Right cardiac atrium (tissue), 5 donors: ENCODE results near the gene AVPR1A. TPM values are rescaled to one million over a fixed set of nuclear protein-coding genes. Genes with fewer than 3 reads are reported as not detected.

ENCODE experiments used
- ATAC-seq, 2 donors: fragments of 200-7000 bp; cut with Tn5 transposase; one replicate each; pipeline versions ENCODE4 v1.8.0 to v1.9.1; 2020; ENCODE audit warnings: moderate library complexity in 2 of 2, mild to moderate bottlenecking in 1 of 2
- DNase-seq, 3 donors: peaks; one replicate each; pipeline ENCODE4 v3.0.0-alpha.2; 2020
- H3K27ac ChIP-seq: one replicate; pipeline ENCODE4 v1.5.1; 2013; ENCODE audit warnings: mild to moderate bottlenecking, low read length, control low read depth, moderate library complexity
- H3K27me3 ChIP-seq: one replicate; pipeline ENCODE4 v1.6.1; 2013; ENCODE audit not compliant: control insufficient read depth, insufficient read depth
- H3K4me1 ChIP-seq: one replicate; pipeline ENCODE4 v1.6.1; 2013; ENCODE audit warnings: low read length; ENCODE audit not compliant: control insufficient read depth, insufficient read depth
- H3K4me3 ChIP-seq: one replicate; pipeline ENCODE4 v1.5.1; 2013; ENCODE audit warnings: low read length, control low read depth
- H3K9me3 ChIP-seq: one replicate; pipeline ENCODE4 v1.6.1; 2013; ENCODE audit warnings: low read length; ENCODE audit not compliant: control insufficient read depth
- WGBS: extraction: QIAGEN DNeasy Blood & Tissue Kit; methylation state at CpG from one replicate; pipeline ENCODE4 v1.1.7; 2013; 5-methylcytosine and 5-hydroxymethylcytosine counted together
- intact Hi-C, 4 donors: fragments of 100-400 bp; cut with DNase I; formaldehyde crosslinking; loops; one replicate each; pipeline versions ENCODE4 v1.11.0 to v1.14.0; 2022 to 2023
- polyA plus RNA-seq: library from polyadenylated mRNA; stranded (reverse); fragments of 200-250 nt; gene quantifications from one replicate; pipeline ENCODE4 v1.2.3, GENCODE V29; 2013
- total RNA-seq, 4 donors: library from RNA; stranded (reverse); fragmentation: NEBNext Ultra II Directional; extraction: Animal tissue kit (Norgen Biotek cat#: 25700); gene quantifications; one replicate each; pipeline ENCODE4 v1.2.1, GENCODE V29; 2021
- donor health status: healthy with polysubstance abuse.
- donor health status: DM: no; HTN: yes; CAD: no.
- donor health status: DM: no; HTN: no; CAD: no.
- donor health status: DM: no; HTN: yes; CAD: no; lungs with severe emphysema.
- donor health status: DM: yes; HTN: yes; CAD: no.

Gene AVPR1A
- total and polyA plus RNA-seq, 5 donors, result 0.23 to 1.3 (median 0.53) TPM

DNA sequence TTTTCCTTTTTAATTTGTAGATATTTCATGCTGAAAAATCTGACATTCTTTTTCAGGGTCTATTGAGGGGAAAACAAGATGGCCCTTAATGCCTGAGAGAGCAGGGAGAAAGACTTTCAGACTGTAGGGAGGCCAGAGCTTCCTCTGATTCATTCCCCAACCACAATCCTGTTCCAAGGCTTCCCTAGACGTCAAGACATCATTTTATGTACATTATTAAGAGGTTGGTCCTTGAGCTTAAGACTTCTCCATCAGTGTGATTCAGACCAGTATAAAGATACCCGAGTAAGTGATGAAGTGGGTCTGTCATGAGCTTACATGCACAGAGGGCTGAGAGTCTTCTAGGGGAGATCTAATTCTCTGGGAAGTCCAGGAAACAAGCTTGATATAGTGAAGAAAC, 57.3 kb downstream of the AVPR1A start:
- WGBS, result 59% methylated on average over 2 of the region's 2 CpGs
- no peaks in the 10 kb centered on the region for H3K27me3 ChIP-seq

GRCh38 chr12:63093084-63093483, 57.9 kb downstream of the AVPR1A start:
- no peak overlapping the region for H3K4me3 ChIP-seq
- no peak for ATAC-seq
- intact Hi-C loops, result no loop called here
- H3K27me3 ChIP-seq, result no peaks in the 10 kb centered on the region
- no peak overlapping the region for H3K27ac ChIP-seq
- H3K9me3 ChIP-seq, result no peaks in the 10 kb centered on the region
- no peak for DNase-seq
- H3K4me1 ChIP-seq, result no peaks in the 10 kb centered on the region
- 71% methylated on average over 2 of the region's 2 CpGs for WGBS

More for the DNA sequence above, 57.3 kb downstream of the AVPR1A start:
- intact Hi-C loops, result no loop called here
- Histone ChIP-seq H3K4me3 (no peak overlapping the region), H3K9me3 (no peaks in the 10 kb centered on the region), H3K27ac (no peak overlapping the region), H3K4me1 (no peaks in the 10 kb centered on the region)
- ATAC-seq, result no peak
- no peak for DNase-seq

Other genes starting within 250 kb of the AVPR1A start
- 1 to 10 TPM; 3.2 to 4.4 (median 3.6) TPM for gene PPM1H, start 216.1 kb downstream of the AVPR1A start, total RNA-seq
- 1.0 TPM for gene PPM1H, start 216.1 kb downstream of the AVPR1A start, polyA plus RNA-seq